Right ventricle myocardium inferior (tissue), 1 donor: ENCODE measurements around the gene CPE. TPM values are rescaled to one million over a fixed set of nuclear protein-coding genes. Genes with fewer than 3 reads are reported as not detected.

Experiments used
- ATAC-seq: fragments of 200-7000 bp; cut with Tn5 transposase; one replicate; pipeline ENCODE4 v1.9.1; 2020; ENCODE audit warnings: mild to moderate bottlenecking, moderate library complexity
- DNase-seq: peaks from one replicate; pipeline ENCODE4 v3.0.0; 2021; ENCODE audit errors: missing footprints
- intact Hi-C: fragments of 100-400 bp; cut with DNase I; formaldehyde crosslinking; loops from one replicate; pipeline ENCODE4 v1.11.0; 2022
- total RNA-seq: library from RNA; stranded (reverse); fragmentation: NEBNext Ultra II Directional; extraction: Animal tissue kit (Norgen Biotek cat#: 25700); gene quantifications from one replicate; pipeline ENCODE4 v1.2.1, GENCODE V29; 2021
- donor health status: DM: no; HTN: yes; CAD: no; lungs with severe emphysema.

Gene CPE
- total RNA-seq, 1 donor from 2014 or later: 56.2 TPM

- ATAC-seq (no peak), DNase-seq (no peak)
- intact Hi-C loops: no loop called here
Observed at GRCh38 chr4:165393051-165393450, 14.2 kb downstream of the CPE start.

GRCh38 chr4:165393704-165394103 is 14.9 kb downstream of the CPE start:
- no peak for ATAC-seq
- intact Hi-C loops: no loop called here

GRCh38 chr4:165394275-165394674 is 15.5 kb downstream of the CPE start:
- no peak for ATAC-seq
- no peak for DNase-seq
- intact Hi-C loops: no loop called here

More at GRCh38 chr4:165393704-165394103, 14.9 kb downstream of the CPE start:
- no peak for DNase-seq

- DNase-seq (no peak), ATAC-seq (no peak)
- intact Hi-C loops: no loop called here
Observed at GRCh38 chr4:165398570-165398969, 19.8 kb downstream of the CPE start.

- intact Hi-C loops: no loop called here
- no peak for DNase-seq
- ATAC-seq: no peak
Observed at GRCh38 chr4:165402375-165402774, 23.6 kb downstream of the CPE start.

GRCh38 chr4:165403048-165403447 is 24.2 kb downstream of the CPE start:
- intact Hi-C loops: no loop called here
- no peak for DNase-seq
- ATAC-seq: no peak

- ATAC-seq (no peak), DNase-seq (no peak)
- intact Hi-C loops: no loop called here
Observed at GRCh38 chr4:165403637-165404036, 24.8 kb downstream of the CPE start.

- DNase-seq: no peak
- intact Hi-C loops: no loop called here
- no peak for ATAC-seq
Observed at GRCh38 chr4:165404080-165404479, 25.3 kb downstream of the CPE start.

- no peak for DNase-seq
- intact Hi-C loops: no loop called here
- no peak for ATAC-seq
Observed at GRCh38 chr4:165404696-165405095, 25.9 kb downstream of the CPE start.

- intact Hi-C loops: no loop called here
- no peak for DNase-seq
- ATAC-seq: no peak
Observed at GRCh38 chr4:165410214-165410613, 31.4 kb downstream of the CPE start.

GRCh38 chr4:165415910-165416309 is 37.1 kb downstream of the CPE start:
- DNase-seq (no peak), ATAC-seq (no peak)
- intact Hi-C loops: no loop called here

GRCh38 chr4:165418073-165418472 is 39.3 kb downstream of the CPE start:
- intact Hi-C loops: no loop called here
- DNase-seq: no peak
- ATAC-seq: no peak

- intact Hi-C loops: no loop called here
- ATAC-seq (no peak), DNase-seq (no peak)
Observed at GRCh38 chr4:165425629-165426028, 46.8 kb downstream of the CPE start.

- DNase-seq: no peak
- ATAC-seq: no peak
- intact Hi-C loops: no loop called here
Observed at GRCh38 chr4:165426331-165426730, 47.5 kb downstream of the CPE start.

GRCh38 chr4:165426823-165427222 is 48.0 kb downstream of the CPE start:
- ATAC-seq (no peak), DNase-seq (no peak)
- intact Hi-C loops: no loop called here

- ATAC-seq: no peak
- intact Hi-C loops: no loop called here
- no peak for DNase-seq
Observed at GRCh38 chr4:165428957-165429356, 50.1 kb downstream of the CPE start.

- ATAC-seq (no peak), DNase-seq (no peak)
- intact Hi-C loops: no loop called here
Observed at GRCh38 chr4:165433529-165433928, 54.7 kb downstream of the CPE start.

GRCh38 chr4:165437691-165438090 is 58.9 kb downstream of the CPE start:
- DNase-seq (no peak), ATAC-seq (no peak)
- intact Hi-C loops: no loop called here

GRCh38 chr4:165439344-165439743 is 60.5 kb downstream of the CPE start:
- DNase-seq (no peak), ATAC-seq (no peak)
- intact Hi-C loops: no loop called here

- ATAC-seq: no peak
- intact Hi-C loops: no loop called here
- no peak for DNase-seq
Observed at GRCh38 chr4:165439981-165440380, 61.2 kb downstream of the CPE start.

- intact Hi-C loops: no loop called here
- DNase-seq (no peak), ATAC-seq (no peak)
Observed at GRCh38 chr4:165440415-165441158, 61.8 kb downstream of the CPE start.
